Tibial nerve (tissue), 4 donors: ENCODE data around the gene SLC1A1. TPM values are rescaled to one million over a fixed set of nuclear protein-coding genes. Genes with fewer than 3 reads are reported as not detected.

Source experiments
- DNase-seq, 2 donors: peaks; one replicate each; pipeline ENCODE4 v3.0.0-alpha.2; 2019; ENCODE audit warnings: low spot score in 2 of 2
- H3K27ac ChIP-seq, 4 donors: fragments of 200-600 bp; sonication (generic) in 3 of 4; one replicate each; pipeline ENCODE4 v1.5.1; 2017 to 2019; ENCODE audit warnings: mild to moderate bottlenecking in 1 of 4
- H3K27me3 ChIP-seq, 2 donors: fragments of 200-600 bp; sonication (generic) in 1 of 2; one replicate each; pipeline versions ENCODE4 v1.5.1 to v1.6.0; 2017 to 2019
- H3K36me3 ChIP-seq, 3 donors: fragments of 200-600 bp; sonication (generic); one replicate each; pipeline ENCODE4 v1.5.1; 2018 to 2019
- H3K4me1 ChIP-seq, 4 donors: fragments of 200-600 bp; sonication (generic) in 3 of 4; one replicate each; pipeline ENCODE4 v1.5.1; 2017 to 2019
- H3K4me3 ChIP-seq, 4 donors: fragments of 200-600 bp; sonication (generic) in 3 of 4; one replicate each; pipeline ENCODE4 v1.5.1; 2017 to 2019; ENCODE audit warnings: mild to moderate bottlenecking in 1 of 4, moderate library complexity in 1 of 4
- H3K9me3 ChIP-seq, 4 donors: fragments of 200-600 bp; sonication (generic) in 3 of 4; one replicate each; pipeline ENCODE4 v1.5.1; 2017 to 2019
- EP300 ChIP-seq, 2 donors: sonication (generic); formaldehyde crosslinking; IDR thresholded peaks; one replicate each; pipeline ENCODE4 v1.6.1; 2017; ENCODE audit warnings: antibody characterized with exemption in 2 of 2, mild to moderate bottlenecking in 1 of 2
- POLR2A ChIP-seq, 2 donors: fragments of 450-650 bp; IDR thresholded peaks; one replicate each; pipeline ENCODE4 v1.6.1; 2017; ENCODE audit warnings: antibody characterized with exemption in 2 of 2, mild to moderate bottlenecking in 2 of 2, moderate library complexity in 2 of 2
- WGBS, 2 donors: methylation state at CpG; one replicate each; pipeline ENCODE4 v1.1.5; 2018; 5-methylcytosine and 5-hydroxymethylcytosine counted together
- total RNA-seq, 4 donors: library from RNA; depleted of rRNA; stranded (reverse); fragments of >200 nt; gene quantifications; one replicate each; pipeline ENCODE4 v1.1.0, GENCODE V29; 2016
- TF ChIP-seq, protein P1 (sequence below), 5 experiments: fragments of 200-600 bp in 3 of 5; fragments of 450-650 bp in 2 of 5; sonication (generic) in 3 of 5; IDR thresholded peaks; one replicate each; pipeline ENCODE4 v1.5.1; 2016 to 2019; ENCODE audit warnings: antibody characterized with exemption in 5 of 5, mild to moderate bottlenecking in 3 of 5, moderate library complexity in 2 of 5

SLC1A1 gene
- total RNA-seq, 4 donors from 2014 or later: 4.0 to 16.8 (median 6.7) TPM

DNA sequence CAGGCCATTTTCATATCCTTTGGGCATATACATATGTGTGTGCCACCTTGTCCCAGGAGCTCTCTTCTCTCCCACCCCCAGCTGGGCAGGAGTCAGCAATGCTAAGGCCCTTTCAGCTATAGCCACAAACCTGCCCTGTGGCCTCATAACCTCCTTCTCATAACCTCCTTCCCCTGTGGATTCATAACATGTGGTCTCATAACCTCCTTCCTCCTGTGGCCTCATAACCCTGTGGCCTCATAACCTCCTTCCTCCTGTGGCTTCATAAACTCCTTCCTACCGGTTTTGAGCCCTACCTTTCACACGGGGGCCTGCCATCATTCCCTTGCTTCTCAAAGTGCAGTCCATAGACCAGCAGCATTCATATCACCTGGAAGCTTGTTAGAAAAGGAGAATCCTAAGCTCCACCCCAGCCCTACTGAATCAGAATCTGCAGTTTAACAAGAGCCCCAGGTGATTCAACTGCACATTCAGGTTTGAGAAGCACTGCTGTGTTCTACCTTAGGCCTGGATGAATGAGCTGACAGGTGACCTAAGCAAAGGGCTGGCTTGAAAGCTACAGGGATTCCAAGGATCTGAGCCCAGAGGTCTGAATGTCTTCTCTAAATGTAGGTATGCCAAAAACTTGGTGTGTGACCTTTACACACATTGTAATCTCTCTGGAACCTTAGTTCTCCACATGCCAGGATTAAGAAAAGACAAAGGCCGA is 129.9 kb downstream of the SLC1A1 start:
- WGBS, 2 donors: 72 to 86% methylated on average over 3 of the region's 3 CpGs
- H3K4me3 ChIP-seq: no peak overlapping the region
- H3K27ac ChIP-seq: no peak overlapping the region
- no peaks in the 10 kb centered on the region for H3K36me3 ChIP-seq
- H3K4me1 ChIP-seq: no peaks in the 10 kb centered on the region
- DNase-seq: no peak
- H3K9me3 ChIP-seq: no peaks in the 10 kb centered on the region
- TF ChIP-seq, protein P1, sequence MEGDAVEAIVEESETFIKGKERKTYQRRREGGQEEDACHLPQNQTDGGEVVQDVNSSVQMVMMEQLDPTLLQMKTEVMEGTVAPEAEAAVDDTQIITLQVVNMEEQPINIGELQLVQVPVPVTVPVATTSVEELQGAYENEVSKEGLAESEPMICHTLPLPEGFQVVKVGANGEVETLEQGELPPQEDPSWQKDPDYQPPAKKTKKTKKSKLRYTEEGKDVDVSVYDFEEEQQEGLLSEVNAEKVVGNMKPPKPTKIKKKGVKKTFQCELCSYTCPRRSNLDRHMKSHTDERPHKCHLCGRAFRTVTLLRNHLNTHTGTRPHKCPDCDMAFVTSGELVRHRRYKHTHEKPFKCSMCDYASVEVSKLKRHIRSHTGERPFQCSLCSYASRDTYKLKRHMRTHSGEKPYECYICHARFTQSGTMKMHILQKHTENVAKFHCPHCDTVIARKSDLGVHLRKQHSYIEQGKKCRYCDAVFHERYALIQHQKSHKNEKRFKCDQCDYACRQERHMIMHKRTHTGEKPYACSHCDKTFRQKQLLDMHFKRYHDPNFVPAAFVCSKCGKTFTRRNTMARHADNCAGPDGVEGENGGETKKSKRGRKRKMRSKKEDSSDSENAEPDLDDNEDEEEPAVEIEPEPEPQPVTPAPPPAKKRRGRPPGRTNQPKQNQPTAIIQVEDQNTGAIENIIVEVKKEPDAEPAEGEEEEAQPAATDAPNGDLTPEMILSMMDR (IDR thresholded peaks at IDR 0.05): no peak
- no peak for TF ChIP-seq EP300 (IDR thresholded peaks at IDR 0.05)
- no peak for TF ChIP-seq POLR2A (IDR thresholded peaks at IDR 0.05)
- no peaks in the 10 kb centered on the region for H3K27me3 ChIP-seq

- 32 to 36% methylated on average over 2 of the region's 2 CpGs for WGBS, 2 donors
- DNase-seq: no peak
These were observed 130.8 kb downstream of the SLC1A1 start for GRCh38 chr9:4620881-4621555.

GRCh38 chr9:4622016-4622415 is 131.7 kb downstream of the SLC1A1 start:
- Histone ChIP-seq H3K27me3 (no peaks in the 10 kb centered on the region), H3K27ac (no peak overlapping the region), H3K4me3 (no peak overlapping the region), H3K9me3 (no peaks in the 10 kb centered on the region), H3K36me3 (no peaks in the 10 kb centered on the region), H3K4me1 (no peaks in the 10 kb centered on the region)
- WGBS, 2 donors: 81 to 84% methylated on average over 10 of the region's 10 CpGs
- no peak for DNase-seq
- TF ChIP-seq, protein P1 (IDR thresholded peaks at IDR 0.05): no peak
- TF ChIP-seq EP300 (IDR thresholded peaks at IDR 0.05) (no peak), POLR2A (IDR thresholded peaks at IDR 0.05) (no peak)

More at GRCh38 chr9:4620881-4621555, 130.8 kb downstream of the SLC1A1 start:
- Histone ChIP-seq H3K27ac (no peak overlapping the region), H3K4me3 (no peak overlapping the region), H3K36me3 (no peaks in the 10 kb centered on the region), H3K27me3 (no peaks in the 10 kb centered on the region), H3K4me1 (no peaks in the 10 kb centered on the region), H3K9me3 (no peaks in the 10 kb centered on the region)
- TF ChIP-seq EP300 (IDR thresholded peaks at IDR 0.05): no peak
- TF ChIP-seq POLR2A (IDR thresholded peaks at IDR 0.05): no peak

- Histone ChIP-seq H3K4me3 (no peak overlapping the region), H3K9me3 (no peaks in the 10 kb centered on the region), H3K27me3 (no peaks in the 10 kb centered on the region), H3K27ac (no peak overlapping the region), H3K4me1 (no peaks in the 10 kb centered on the region), H3K36me3 (no peaks in the 10 kb centered on the region)
- DNase-seq: no peak
- WGBS, 2 donors: 18 to 26% methylated on average over 2 of the region's 2 CpGs
- TF ChIP-seq EP300 (IDR thresholded peaks at IDR 0.05) (no peak), POLR2A (IDR thresholded peaks at IDR 0.05) (no peak)
- TF ChIP-seq, protein P1 (IDR thresholded peaks at IDR 0.05): no peak
These were observed 140.6 kb downstream of the SLC1A1 start for GRCh38 chr9:4630836-4631235.

Other genes with a start within 250 kb of the SLC1A1 start
- 10 to 100 TPM; 19.8 to 50.1 (median 31.5) TPM for gene GLIS3, start 190.4 kb upstream of the SLC1A1 start, total RNA-seq
- gene PLPP6, start 171.8 kb downstream of the SLC1A1 start, total RNA-seq: 1 to 10 TPM; 4.2 to 8.0 (median 5.6) TPM
- gene SPATA6L, start 176.0 kb downstream of the SLC1A1 start, total RNA-seq: 1 to 10 TPM; 1.3 to 5.4 (median 3.8) TPM
- gene CDC37L1, start 189.1 kb downstream of the SLC1A1 start, total RNA-seq: 10 to 100 TPM; 28.5 to 48.9 (median 38.0) TPM